Left cardiac atrium (tissue), 4 donors: ENCODE results near the gene LINC00237. TPM values are rescaled to one million over a fixed set of nuclear protein-coding genes. Genes with fewer than 3 reads are reported as not detected.

Experiments used
- ATAC-seq, 2 donors: fragments of 200-7000 bp; cut with Tn5 transposase; one replicate each; pipeline ENCODE4 v1.9.1; 2020; ENCODE audit warnings: mild to moderate bottlenecking in 2 of 2, moderate library complexity in 2 of 2
- DNase-seq: peaks from one replicate; pipeline ENCODE4 v3.0.0-alpha.2; 2020
- intact Hi-C, 2 donors: fragments of 100-400 bp; cut with DNase I; formaldehyde crosslinking; loops; one replicate each; pipeline versions ENCODE4 v1.14.1 to v1.15.1; 2022 to 2023
- long read RNA-seq: library from polyadenylated mRNA; unstranded; transcript quantifications from one replicate; pipeline ENCODE4 v2.0.0, GENCODE V29; 2021
- total RNA-seq, 2 donors: library from RNA; stranded (reverse); fragmentation: NEBNext Ultra II Directional; extraction: Animal tissue kit (Norgen Biotek cat#: 25700); gene quantifications; one replicate each; pipeline ENCODE4 v1.2.1, GENCODE V29; 2021
- donor health status: DM: no; HTN: yes; CAD: no.
- donor health status: DM: no; HTN: yes; CAD: no; lungs with severe emphysema.
- donor health status: DM: yes; HTN: yes; CAD: no.
- donor health status: Dilated cardiomyopathy.

The LINC00237 gene
- not detected for total RNA-seq
- long read RNA-seq: 0 reads

DNA sequence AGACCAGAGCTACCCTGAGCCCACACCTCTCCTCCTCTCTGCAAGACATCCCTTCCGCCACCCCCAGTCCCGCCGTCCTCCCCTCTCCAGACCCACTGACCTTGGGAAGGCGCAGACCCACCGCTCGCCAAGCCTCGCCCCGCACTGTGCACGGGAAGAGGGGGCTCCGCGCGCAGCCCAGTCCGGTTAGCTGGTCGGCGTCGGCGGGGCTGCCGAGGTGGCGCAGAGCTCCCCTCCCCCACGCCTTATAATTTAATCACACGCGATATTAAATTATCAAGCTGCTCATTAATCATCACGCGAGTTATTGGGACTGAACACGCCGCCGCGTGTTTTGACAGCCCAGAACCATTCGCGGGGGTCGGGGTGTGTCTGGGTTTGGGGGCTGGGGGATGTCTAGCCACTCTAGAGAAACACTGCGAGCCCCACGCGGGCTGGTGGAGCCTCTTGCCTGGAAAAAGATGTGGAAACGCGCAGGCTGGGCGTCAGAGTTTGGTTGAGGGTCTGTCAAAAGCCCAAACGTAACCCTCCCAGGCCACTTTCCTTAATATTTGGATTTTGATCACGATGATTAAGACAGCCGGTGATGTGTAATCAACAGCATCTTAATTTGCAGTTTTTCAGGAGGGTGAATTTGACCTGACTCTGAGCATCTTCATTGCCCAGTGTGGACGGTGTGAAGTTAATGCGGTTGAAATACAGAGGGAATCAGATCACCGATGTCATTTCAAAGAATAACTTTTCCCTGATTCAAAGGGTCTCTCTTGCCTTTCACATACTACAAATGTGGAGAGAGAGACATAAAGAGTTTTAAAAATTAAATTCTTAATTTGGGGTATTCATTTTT, at the start of gene LINC00237:
LINC00237 (minus strand) TSS at position 188 of the 847 bp plus-strand sequence.
- intact Hi-C loops: no loop called here
- DNase-seq: no peak
- no peak for ATAC-seq

DNA sequence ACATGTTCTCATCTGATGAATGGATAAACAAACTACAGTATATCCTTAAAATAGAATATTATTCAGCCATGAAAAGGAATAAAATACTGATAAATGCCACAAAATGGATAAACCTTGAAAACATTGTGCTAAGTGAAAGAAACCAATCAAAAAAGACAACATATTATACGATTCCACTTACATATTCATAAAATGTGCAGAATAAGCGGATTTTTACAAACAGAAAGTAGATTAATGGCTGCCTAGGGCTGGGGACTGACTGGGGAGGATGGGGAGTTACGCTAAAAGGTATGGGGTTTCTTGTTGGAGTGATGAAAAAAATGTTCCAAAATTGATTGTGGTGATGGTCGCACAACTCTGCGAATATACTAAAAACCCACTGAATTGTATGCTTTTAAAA, 49.1 kb upstream of the LINC00237 start:
- ATAC-seq (no peak), DNase-seq (no peak)
- intact Hi-C loops: no loop called here

DNA sequence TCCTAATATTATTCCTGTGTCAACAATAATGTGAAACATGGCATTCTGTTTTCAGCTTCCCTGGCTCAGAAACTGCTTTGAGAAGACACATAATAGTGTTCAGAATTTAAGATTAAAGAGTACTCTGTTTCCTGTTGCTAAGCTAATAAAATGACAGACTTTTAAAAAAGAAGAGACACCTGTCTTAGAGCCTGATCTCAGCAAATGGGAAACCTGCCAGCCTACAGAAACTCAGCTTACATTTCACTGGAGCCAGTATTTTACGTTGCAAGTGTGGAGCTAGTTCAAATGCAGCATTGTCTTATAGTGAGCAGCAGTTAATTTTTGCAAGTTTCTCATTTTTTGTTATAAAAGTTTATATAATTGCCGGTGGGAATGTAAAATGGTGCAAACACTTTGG, 48.5 kb upstream of the LINC00237 start:
- ATAC-seq (no peak), DNase-seq (no peak)
- intact Hi-C loops: no loop called here

DNA sequence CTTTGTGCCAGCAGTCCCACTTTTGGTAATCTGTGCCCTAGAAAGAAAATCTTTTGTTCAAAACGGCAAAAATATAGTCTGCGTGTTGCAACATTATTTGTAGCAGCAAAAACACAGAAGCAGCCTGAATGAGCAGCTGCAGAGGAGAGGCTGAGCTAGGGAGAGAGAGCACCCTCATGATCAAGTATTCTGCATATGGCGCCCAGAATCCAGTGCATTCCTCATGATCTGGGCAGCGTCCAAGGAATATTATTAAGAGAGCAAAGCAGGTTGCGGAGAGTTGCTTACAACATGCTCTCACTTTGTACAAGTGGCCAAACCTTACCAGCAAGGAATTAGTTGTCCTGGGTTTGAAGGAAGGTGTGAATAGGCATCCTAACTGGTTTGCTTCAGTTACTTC, 45.6 kb upstream of the LINC00237 start:
- ATAC-seq: no peak
- DNase-seq: no peak
- intact Hi-C loops: no loop called here

DNA sequence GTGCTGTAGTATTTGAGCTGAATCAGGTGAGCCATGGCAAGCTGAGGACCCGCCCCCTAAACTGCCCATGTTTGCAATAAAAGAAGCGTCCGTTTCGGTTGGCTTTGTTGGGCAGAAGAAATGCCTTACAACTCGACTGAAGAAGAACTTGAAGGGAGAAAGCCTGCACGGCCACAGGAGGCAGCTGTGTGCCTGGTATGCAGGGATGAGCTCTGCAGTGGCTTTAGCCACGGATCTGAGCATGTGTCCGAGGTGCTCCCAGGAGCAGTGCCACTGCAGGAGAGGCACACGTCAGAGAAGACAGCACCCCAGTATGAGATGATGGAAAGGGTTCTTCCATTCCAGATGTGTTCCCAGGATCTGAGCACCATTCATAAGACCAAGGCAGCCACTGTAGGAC, 43.2 kb upstream of the LINC00237 start:
- ATAC-seq: no peak
- intact Hi-C loops: loop anchor here in 1 of 2 donors (10.0 kb wide), 1 partner anchor 65 kb away; no protein-coding TSS in a partner anchor

DNA sequence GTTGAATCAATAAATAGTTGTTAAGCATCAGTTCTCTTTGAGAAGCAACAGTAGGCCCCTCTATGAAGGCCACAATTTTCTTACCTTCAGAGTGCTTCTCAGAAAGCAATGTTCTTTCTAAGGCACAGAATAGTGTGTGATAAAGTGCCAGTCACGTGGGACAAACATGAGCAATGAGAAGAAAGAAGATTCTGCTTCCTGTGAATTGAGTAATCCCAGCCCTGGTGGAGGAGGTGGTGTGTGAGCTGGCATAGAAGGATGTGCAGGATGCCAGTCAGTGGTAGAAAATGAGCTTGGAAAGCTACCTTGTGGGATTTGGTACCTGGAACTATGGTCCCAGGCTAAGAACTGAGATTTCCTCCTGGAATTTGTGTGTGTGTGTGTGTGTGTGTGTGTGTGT, 41.4 kb upstream of the LINC00237 start:
- intact Hi-C loops: loop anchor here in 1 of 2 donors (10.0 kb wide), 1 partner anchor 63 kb away; no protein-coding TSS in a partner anchor
- no peak for DNase-seq
- ATAC-seq: no peak

More for the DNA sequence above, 43.2 kb upstream of the LINC00237 start:
- no peak for DNase-seq

DNA sequence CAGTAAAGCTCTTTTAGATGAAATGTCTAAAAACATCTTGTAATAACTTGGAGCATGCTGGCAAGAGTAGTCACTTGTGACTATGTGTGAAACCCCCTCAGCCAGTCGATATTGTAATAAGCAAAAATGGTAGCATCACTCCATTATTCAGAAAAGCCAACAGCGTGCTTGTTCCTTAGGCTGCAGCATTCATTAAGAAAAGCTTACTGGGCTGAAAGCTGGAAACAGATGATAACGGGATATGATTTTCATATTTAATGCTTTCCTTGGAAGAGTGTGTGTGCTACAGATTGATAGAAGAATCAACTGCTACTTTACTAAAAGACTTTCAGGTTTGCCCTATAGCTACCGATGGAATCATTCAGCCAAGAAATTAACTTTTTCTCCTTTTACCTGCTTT, 40.1 kb upstream of the LINC00237 start:
- intact Hi-C loops: loop anchor here in 1 of 2 donors (10.0 kb wide), 1 partner anchor 61 kb away; no protein-coding TSS in a partner anchor

DNA sequence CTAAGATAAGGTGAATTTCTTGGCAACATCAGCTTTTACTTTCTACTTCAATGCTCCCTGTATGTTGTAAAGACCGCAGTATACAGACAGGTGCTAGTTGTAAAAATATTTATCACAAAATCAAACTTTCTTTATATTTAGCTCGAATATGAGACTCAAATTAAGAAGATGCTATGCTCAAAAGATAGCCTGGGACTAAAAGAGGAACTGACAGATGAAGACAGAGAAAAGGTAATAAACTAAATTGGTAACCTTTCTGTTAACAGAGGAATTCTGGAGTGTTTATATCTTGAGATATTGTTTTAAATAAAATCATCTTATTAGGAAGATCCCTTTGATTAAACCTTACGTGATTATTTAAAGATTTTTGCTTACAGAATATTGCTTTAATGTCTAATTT, 39.3 kb upstream of the LINC00237 start:
- DNase-seq (no peak), ATAC-seq (no peak)
- intact Hi-C loops: loop anchor here in 1 of 2 donors (10.0 kb wide), 1 partner anchor 61 kb away; no protein-coding TSS in a partner anchor

More for the DNA sequence above, 40.1 kb upstream of the LINC00237 start:
- DNase-seq (no peak), ATAC-seq (no peak)

DNA sequence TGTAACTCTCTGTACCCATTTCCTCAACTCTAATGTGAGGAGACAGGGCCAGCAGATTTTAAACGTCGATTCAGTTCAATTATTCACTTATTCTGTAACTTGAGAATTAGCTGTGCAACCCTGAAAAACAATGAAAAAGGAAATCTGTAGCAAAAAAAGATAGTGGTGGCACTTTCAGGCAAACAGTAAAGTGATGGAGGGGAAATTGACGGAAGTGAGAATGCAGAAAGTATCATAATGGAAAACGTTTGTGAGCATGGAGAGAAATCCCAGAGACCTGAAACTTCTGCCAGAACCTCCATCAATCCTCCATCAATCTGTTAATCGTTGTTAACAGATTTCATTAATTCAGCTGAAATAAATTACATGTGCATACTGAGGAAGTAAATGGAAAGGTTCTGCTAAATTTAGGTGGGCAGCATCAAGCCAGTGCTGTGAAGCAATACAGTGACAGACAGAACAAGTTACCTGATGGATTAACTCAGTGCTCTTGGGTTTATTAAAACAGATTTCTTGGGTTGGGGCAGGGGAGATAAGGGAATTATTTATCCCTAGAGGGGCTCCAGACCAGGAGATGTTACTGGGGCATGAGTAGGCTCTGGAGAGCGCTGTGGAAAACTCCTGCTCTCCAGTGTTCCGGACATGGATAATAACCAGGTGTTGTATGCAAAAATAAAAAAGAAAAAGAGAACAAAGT, 37.2 kb upstream of the LINC00237 start:
- DNase-seq: no peak
- ATAC-seq: no peak
- intact Hi-C loops: loop anchor here in 1 of 2 donors (10.0 kb wide), 1 partner anchor 59 kb away; no protein-coding TSS in a partner anchor

DNA sequence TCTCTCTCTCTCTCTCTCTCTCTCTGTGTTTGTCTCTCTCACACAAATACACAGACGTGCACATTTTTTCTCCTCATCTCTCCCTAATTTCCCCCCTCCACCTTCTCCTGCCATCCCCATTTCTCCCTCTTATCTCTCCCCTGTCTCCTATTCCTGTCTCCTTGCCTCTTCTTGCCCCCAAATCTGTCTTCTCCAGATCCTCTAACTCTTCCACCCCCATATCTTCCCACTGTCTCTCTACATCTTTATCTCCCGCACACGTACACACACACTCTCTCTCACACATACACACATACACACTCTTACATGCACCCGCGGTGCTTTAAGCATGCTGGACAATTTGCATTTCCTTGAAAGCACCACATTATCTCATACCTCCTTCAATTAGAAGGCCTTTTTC, 35.7 kb upstream of the LINC00237 start:
- intact Hi-C loops: loop anchor here in 1 of 2 donors (10.0 kb wide), 1 partner anchor 57 kb away; no protein-coding TSS in a partner anchor
- ATAC-seq: no peak
- DNase-seq: no peak

DNA sequence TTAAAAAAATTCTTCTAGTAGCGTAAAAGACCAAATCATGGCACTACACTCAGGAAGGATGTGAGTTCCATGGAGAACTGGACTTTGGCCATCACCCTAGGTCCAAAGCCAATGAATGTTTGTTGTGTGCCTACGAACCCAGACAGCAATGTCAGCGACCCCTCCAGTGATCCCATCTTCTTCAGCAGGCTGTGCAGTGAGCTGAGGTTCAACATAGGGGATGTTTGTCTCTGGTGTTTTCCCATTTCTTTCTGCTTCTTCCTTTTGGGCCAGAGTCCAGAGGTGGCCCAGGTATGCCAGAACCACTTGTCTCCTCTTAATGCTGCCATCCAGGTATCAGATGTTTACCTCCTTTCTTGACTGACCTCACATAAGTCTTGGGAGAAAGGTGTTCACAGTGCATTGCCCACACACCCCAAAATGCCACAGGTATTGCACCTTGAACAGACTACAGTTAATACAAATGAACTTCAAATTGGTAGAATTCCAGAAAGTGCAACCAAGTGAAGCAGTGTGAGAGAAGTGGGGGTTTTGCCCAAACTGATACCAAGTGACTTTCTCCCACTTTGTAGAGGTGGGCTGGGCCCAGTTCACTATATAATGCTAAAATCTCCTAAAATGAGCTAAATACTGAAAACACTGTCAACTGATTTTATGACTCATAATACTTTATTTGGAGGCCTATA, 33.9 kb upstream of the LINC00237 start:
- DNase-seq (no peak), ATAC-seq (no peak)
- intact Hi-C loops: loop anchor here in 1 of 2 donors (10.0 kb wide), 1 partner anchor 55 kb away; no protein-coding TSS in a partner anchor

DNA sequence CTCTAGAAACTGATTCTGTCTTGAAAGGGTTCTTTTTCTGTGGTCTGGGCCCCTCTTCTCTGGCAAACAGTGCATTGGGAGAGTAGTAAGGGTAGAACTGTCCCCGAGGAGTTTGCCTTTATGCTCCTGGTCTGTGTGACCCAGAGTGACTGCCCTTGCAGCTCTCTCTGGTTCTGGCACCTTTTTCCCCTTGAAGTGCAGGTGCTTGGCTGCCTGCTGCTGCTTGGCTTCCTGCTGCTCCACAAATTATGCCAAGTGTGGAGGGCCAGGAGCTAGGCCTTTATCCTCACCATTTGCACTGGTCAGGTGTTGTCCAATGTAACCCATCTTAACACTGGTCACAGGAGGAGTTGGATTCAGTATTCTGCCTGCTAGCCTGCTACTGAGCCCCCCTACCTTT, 30.9 kb upstream of the LINC00237 start:
- no peak for ATAC-seq
- no peak for DNase-seq
- intact Hi-C loops: no loop called here

DNA sequence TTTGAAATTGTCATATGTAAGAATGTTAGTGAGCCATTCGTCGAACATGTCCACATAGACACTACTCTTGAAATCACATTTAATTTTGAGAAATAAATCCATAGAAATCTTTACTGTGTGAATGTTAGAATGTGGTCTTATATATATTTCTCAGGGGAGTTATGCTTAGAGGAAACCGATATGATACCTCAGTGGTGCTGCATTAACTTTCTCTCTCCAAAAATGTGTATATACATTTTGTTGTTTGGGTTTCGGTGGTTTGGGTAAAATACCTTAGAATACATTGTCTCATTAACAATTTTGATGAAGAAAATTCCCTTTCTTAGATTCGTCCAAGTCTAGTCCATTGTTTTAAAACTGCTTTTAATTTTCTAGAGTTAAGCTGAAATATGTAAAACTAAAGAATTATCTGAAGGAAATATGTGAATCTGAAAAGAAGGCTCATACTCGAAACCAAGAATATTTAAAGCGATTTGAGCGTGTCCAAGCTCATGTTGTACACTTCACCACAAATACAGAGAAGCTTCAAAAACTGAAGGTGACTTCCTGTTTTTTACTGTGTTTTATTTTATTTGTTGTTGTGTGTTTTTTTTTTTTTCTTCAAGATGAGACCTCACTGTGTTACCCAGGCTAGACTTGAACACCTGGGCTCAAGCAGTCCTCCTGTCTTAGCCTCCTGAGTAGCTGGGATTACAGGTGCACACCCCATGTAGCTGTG, 30.0 kb upstream of the LINC00237 start:
- intact Hi-C loops: no loop called here
- DNase-seq: no peak

DNA sequence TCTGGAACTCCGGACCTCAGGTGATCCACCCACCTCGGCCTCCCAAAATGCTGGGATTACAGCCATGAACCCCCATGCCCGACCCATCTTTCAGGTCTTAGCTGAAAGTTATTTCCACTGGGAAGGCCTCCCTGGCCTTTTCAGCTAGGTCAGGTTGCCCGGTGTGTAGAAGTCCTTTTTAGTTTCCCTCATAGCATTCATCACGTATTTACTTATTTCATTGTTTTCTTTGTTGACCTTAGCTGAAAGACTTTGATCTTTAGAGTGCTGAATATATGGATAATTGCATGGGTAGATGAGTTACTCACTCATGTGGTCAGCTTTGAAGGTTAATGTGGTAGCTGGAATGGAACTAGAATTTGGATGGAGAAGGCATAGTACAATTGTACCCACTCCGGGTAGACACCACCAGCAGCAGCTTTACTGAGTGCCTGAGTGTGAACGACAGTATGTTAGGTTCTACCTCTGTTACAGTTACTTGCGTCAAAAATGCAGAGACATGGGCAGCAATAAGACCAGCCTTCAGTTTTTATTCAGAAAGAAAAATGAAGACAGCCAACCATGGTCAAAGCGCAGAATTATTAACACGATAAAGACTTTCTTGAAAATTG, 28.8 kb upstream of the LINC00237 start:
- intact Hi-C loops: no loop called here
- no peak for DNase-seq
- no peak for ATAC-seq

More for the DNA sequence above, 30.0 kb upstream of the LINC00237 start:
- ATAC-seq: no peak

DNA sequence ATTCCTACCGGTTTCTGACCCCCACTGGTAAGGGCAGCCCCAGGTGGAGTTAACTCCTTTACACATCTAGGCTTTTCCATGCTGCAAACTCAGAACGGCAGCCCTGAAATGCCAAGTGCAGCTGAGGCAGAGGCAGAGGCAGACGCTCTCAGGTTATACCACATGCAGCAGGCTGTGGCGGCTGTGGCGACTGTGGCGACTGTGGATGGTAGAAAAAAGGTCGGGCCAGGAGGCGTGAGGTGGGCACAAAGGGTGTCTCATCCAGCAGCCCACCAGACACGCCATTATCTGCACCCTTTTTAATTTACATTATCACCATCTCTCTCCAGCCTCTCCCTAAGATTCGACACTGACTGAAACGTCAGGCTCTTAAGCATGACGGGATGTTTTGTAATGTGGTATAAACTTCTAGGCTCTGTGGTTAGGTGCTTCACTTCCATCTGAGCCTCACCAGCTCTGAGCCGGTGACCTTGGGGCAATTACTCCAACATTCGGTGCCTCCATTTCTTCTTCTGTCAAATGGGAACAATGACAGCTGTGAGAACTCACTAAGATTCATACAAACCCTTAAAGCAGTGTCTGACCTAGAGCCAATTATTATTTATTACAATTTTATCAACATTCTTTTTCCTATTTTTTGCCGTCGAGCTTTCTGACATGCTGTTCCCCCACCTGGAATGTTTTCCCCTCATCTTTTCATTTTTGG, 27.9 kb upstream of the LINC00237 start:
- ATAC-seq: no peak
- intact Hi-C loops: no loop called here

DNA sequence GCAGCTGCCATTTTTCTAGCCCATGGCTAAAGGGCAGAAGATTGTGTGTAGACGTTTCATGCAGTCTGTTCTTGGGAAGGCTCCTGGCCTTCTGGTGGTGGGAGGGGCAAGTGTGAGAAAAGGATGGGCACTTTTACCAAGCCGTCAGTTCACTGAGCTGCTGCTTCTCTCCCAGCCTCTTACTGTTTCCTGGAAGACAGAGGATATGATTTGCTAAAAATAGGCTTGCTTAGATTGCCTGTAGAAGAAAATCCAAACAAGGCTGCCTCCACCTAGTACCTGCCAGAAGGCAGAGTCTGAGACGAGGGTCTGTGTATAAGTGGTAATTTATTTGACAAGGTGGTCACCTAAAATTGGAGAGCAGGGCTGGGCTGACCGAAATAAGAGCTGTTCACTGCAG, 27.2 kb upstream of the LINC00237 start:
- intact Hi-C loops: no loop called here
- DNase-seq (no peak), ATAC-seq (no peak)

More for the DNA sequence above, 27.9 kb upstream of the LINC00237 start:
- no peak for DNase-seq

DNA sequence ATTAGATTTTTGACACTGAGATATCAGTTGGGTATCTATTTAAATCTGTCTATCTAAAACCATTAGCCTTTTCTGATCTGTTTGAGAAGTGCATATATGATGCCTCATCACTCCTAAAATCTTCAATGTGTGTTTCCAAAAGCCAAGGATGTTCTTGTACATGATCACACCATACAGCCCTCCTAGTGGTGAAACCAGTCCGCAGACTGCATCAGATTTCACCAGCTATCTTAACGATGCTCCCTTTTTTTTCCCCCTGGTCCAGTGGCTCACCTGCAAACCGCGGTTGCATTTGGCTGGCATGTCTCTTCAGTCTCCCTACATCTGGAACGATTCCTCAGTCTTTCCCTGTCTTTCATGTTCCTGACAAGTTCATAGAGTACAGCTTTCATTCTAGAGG, 23.7 kb upstream of the LINC00237 start:
- intact Hi-C loops: loop anchor here in 1 of 2 donors (10.0 kb wide), 1 partner anchor 265 kb away; no protein-coding TSS in a partner anchor
- no peak for ATAC-seq

More for the DNA sequence above, 23.7 kb upstream of the LINC00237 start:
- no peak for DNase-seq
